BE2C (cell line): Measurements from ENCODE around the gene INAVA.

Experiments used
- DNase-seq: peaks from one replicate; pipeline ENCODE4 v3.0.0-alpha.2; 2020
- H3K27me3 ChIP-seq: fragments of 250-450 bp; sonication (Bioruptor Pico); 2 replicates; pipeline ENCODE4 v1.5.1; 2020; ENCODE audit warnings: mild to moderate bottlenecking
- H3K36me3 ChIP-seq: fragments of 250-450 bp; sonication (Bioruptor Pico); 2 replicates; pipeline ENCODE4 v1.5.1; 2020; ENCODE audit warnings: mild to moderate bottlenecking
- H3K4me1 ChIP-seq: fragments of 250-450 bp; sonication (Bioruptor Pico); 2 replicates; pipeline ENCODE4 v1.5.1; 2020
- H3K4me3 ChIP-seq: 2 replicates; pipeline ENCODE4 v1.5.1; 2011; ENCODE audit warnings: low read depth, low read length
- H3K9me3 ChIP-seq: fragments of 250-450 bp; sonication (Bioruptor Pico); 2 replicates; pipeline ENCODE4 v1.5.1; 2020
- CTCF ChIP-seq: IDR thresholded peaks from 2 replicates; pipeline ENCODE4 v1.5.1; 2012; ENCODE audit warnings: mild to moderate bottlenecking, low read depth, low read length

INAVA gene

DNA sequence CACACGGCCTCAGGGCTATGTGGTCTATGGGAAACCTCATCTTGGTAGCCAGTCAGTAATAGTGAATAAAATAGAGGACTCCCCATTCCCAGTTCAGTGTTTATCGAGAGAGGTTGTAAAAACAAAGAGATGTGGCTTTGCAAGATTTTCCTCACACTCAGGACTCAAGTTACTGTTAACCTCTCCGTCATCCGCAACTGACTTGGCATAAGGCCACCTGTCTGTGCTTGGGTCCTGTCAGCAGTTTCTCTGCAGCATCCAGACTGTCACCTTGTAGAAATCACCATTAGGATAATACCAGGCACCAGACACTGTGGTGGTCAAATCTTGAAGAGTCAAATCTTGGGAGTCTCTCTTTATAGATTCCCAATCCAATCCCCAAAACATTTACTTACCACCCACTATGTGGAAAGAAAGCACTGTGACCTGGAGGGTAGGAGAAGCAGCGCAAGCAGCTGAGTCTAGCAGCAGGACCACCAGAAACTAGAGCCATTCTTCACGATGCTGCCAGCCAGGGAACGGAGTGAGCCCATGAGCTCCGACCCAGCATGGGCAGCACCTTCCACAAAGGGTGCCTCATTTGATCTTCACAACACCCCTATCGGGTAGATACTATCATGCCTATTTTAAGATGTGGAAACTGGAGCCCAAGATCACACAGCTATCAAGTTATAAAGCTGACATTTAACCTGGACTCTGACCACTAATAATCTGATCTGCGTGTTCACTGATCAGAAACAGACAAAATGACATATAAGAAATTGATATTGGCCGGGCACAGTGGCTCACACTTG, 27.5 kb upstream of the INAVA start:
- H3K27me3 ChIP-seq, result no peaks in the 10 kb centered on the region
- DNase-seq, result no peak
- no peak overlapping the region for H3K4me3 ChIP-seq
- no peak for TF ChIP-seq CTCF
- no peaks in the 10 kb centered on the region for H3K4me1 ChIP-seq
- H3K36me3 ChIP-seq, result peaks cover 5% of the 10 kb centered on the region; the same call in 1 of the 2 replicates
- H3K9me3 ChIP-seq, result no peaks in the 10 kb centered on the region

DNA sequence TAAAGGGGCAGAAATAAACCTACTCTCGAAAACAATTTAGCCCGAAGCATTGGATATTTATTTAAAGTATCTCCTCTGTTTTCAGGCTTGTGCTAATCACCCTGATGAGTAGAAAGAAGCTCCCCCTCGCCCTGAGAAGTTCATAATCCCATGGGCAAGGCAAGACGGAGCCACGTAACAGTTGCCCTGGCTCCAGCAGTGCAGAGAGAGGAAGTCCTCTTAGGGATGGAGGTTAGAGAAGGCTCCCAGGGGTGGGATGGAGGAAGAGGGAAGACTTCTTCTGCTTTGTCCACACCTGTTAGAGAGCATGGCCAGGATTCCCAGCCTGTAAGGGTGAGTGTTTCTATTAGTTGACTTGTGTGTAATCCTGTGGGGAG, 25.3 kb upstream of the INAVA start:
- no peaks in the 10 kb centered on the region for H3K4me1 ChIP-seq
- DNase-seq, result no peak
- H3K4me3 ChIP-seq, result no peak overlapping the region
- TF ChIP-seq CTCF, result no peak
- H3K9me3 ChIP-seq, result no peaks in the 10 kb centered on the region; the same call in 1 of the 2 replicates
- H3K36me3 ChIP-seq, result no peaks in the 10 kb centered on the region
- H3K27me3 ChIP-seq, result no peaks in the 10 kb centered on the region; the same call in 1 of the 2 replicates

- DNase-seq, result no peak
- Histone ChIP-seq H3K4me1 (no peaks in the 10 kb centered on the region), H3K36me3 (no peaks in the 10 kb centered on the region), H3K9me3 (no peaks in the 10 kb centered on the region; the same call in 1 of the 2 replicates), H3K4me3 (no peak overlapping the region), H3K27me3 (no peaks in the 10 kb centered on the region; the same call in 1 of the 2 replicates)
- TF ChIP-seq CTCF, result no peak
These were observed 24.8 kb upstream of the INAVA start for GRCh38 chr1:200869753-200870391.

- TF ChIP-seq CTCF, result no peak
- H3K36me3 ChIP-seq, result no peaks in the 10 kb centered on the region
- H3K4me1 ChIP-seq, result no peaks in the 10 kb centered on the region
- H3K4me3 ChIP-seq, result no peak within 1 kb of the TSS
- DNase-seq, result no peak
- H3K27me3 ChIP-seq, result peaks cover 10% of the 10 kb centered on the region
- H3K9me3 ChIP-seq, result no peaks in the 10 kb centered on the region; the same call in 1 of the 2 replicates
These were observed 22.1 kb upstream of the INAVA start, which contains the start of gene GPR25 for GRCh38 chr1:200872446-200873115. Gene GPR25 (plus strand): TSS chr1:200872981. CDS start chr1:200873038, 57 bp downstream.

- Histone ChIP-seq H3K36me3 (no peaks in the 10 kb centered on the region), H3K4me1 (no peaks in the 10 kb centered on the region), H3K4me3 (no peak overlapping the region), H3K9me3 (no peaks in the 10 kb centered on the region; the same call in 1 of the 2 replicates), H3K27me3 (peaks cover 15% of the 10 kb centered on the region)
- no peak for DNase-seq
- no peak for TF ChIP-seq CTCF
These were observed 21.5 kb upstream of the INAVA start for GRCh38 chr1:200873116-200873670.
